ENCODE results near the gene XPO4. TPM values are rescaled to one million over a fixed set of nuclear protein-coding genes. Genes with fewer than 3 reads are reported as not detected.

The XPO4 gene
- total RNA-seq, 1 experiment from 2014 or later, result 34.1 TPM

DNA sequence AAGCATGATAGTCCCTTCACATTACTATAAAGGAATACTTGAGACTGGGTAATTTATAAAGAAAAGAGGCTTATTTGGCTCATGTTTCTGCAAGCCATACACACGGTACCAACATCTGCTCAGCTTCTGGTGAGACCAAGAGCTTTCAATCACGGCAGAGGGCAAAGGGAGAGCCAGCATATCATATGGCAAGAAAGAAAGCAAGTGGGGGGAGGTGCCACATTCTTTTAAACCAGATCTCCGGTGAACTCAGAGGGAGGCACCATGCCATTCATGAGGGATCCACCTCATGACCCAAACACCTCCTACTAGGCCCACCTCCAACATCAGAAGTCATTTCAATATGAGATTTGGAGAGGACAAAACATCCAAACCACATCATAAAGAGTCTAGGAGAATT, 20.3 kb downstream of the XPO4 start:
- Mint-ChIP-seq H3K36me3 (ENCODE audit: insufficient read depth in 1 of 3, low read depth in 3 of 3) (peaks cover 1 to 8% (median 2%) of the 10 kb centered on the region in 3 experiments; a peak in 6 of 7 replicates), H3K4me1 (peaks cover 36 to 39% of the 10 kb centered on the region in 2 experiments), H3K4me3 (peak overlapping the region in 1 of 2 experiments; percentile 60; a peak in 3 of 5 replicates), H3K27ac (peak overlapping the region; percentile 42 to 92 (median 82); a peak in 5 of 7 replicates), H3K9me3 (peaks cover 0 to 5% of the 10 kb centered on the region in 2 experiments; a peak in 1 of 5 replicates), H3K27me3 (ENCODE audit: low read depth) (no peaks in the 10 kb centered on the region; the same call in 1 of the 2 replicates)
- H4K5ac ChIP-seq (ENCODE audit: insufficient read length, low read depth, low read length), result no peak overlapping the region
- no CpG with 5 or more reads among the region's 3 CpGs for WGBS (ENCODE audit: extremely low coverage, insufficient read length, low lambda C conversion rate)
- H4K20me1 ChIP-seq (ENCODE audit: control insufficient read depth, insufficient read depth, insufficient read length), result no peaks in the 10 kb centered on the region
- no peak overlapping the region for H3K27ac ChIP-seq (ENCODE audit: insufficient read length, low read depth, low read length)
- H2BK5ac ChIP-seq (ENCODE audit: insufficient read length, low read length), result no peak overlapping the region
- no peak overlapping the region for H2BK120ac ChIP-seq (ENCODE audit: low read depth, low read length, poor library complexity, severe bottlenecking)
- no peaks in the 10 kb centered on the region for H3K23me2 ChIP-seq (ENCODE audit: insufficient read length, low read depth, low read length, poor library complexity, severe bottlenecking)
- no peaks in the 10 kb centered on the region for H3K79me1 ChIP-seq (ENCODE audit: insufficient read depth, low read depth, low read length, poor library complexity, severe bottlenecking)
- H3K4me1 ChIP-seq (ENCODE audit: insufficient read depth, low read length), result peaks cover 7% of the 10 kb centered on the region; the same call in 1 of the 2 replicates
- no peak overlapping the region for H3T11ph ChIP-seq (ENCODE audit: low read length)
- no peak overlapping the region for H3K23ac ChIP-seq (ENCODE audit: insufficient read length, low read depth, low read length)
- H2AK5ac ChIP-seq (ENCODE audit: insufficient read length, low read length), result no peak overlapping the region
- H3K4me2 ChIP-seq (ENCODE audit: insufficient read depth, insufficient read length, low read length), result no peak overlapping the region
- TF ChIP-seq, protein P1, sequence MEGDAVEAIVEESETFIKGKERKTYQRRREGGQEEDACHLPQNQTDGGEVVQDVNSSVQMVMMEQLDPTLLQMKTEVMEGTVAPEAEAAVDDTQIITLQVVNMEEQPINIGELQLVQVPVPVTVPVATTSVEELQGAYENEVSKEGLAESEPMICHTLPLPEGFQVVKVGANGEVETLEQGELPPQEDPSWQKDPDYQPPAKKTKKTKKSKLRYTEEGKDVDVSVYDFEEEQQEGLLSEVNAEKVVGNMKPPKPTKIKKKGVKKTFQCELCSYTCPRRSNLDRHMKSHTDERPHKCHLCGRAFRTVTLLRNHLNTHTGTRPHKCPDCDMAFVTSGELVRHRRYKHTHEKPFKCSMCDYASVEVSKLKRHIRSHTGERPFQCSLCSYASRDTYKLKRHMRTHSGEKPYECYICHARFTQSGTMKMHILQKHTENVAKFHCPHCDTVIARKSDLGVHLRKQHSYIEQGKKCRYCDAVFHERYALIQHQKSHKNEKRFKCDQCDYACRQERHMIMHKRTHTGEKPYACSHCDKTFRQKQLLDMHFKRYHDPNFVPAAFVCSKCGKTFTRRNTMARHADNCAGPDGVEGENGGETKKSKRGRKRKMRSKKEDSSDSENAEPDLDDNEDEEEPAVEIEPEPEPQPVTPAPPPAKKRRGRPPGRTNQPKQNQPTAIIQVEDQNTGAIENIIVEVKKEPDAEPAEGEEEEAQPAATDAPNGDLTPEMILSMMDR (conservative IDR thresholded peaks at IDR 0.05), result no peak
- no peak overlapping the region for H2BK12ac ChIP-seq (ENCODE audit: insufficient read length, low read depth, low read length)
- no peak overlapping the region for H3K9ac ChIP-seq (ENCODE audit: extremely low read depth, insufficient read length, low read length)
- H3K14ac ChIP-seq (ENCODE audit: insufficient read depth, low read length), result no peak overlapping the region
- H3K27me3 ChIP-seq (ENCODE audit: insufficient read depth, low read length), result no peaks in the 10 kb centered on the region
- no peaks in the 10 kb centered on the region for H3K9me3 ChIP-seq (ENCODE audit: control insufficient read depth, low read depth, low read length)
- no peak overlapping the region for H2BK20ac ChIP-seq (ENCODE audit: low read depth, low read length, poor library complexity, severe bottlenecking)
- DNase-seq, result peak; percentile 56
- H2AFZ ChIP-seq (ENCODE audit: low read length), result no peak overlapping the region
- H3K4ac ChIP-seq (ENCODE audit: low read depth, low read length), result no peak overlapping the region
- no peak overlapping the region for H3K56ac ChIP-seq (ENCODE audit: insufficient read length, low read depth, low read length)
- H3K79me2 ChIP-seq (ENCODE audit: insufficient read depth, low read length), result peaks cover 35% of the 10 kb centered on the region; the same call in 1 of the 2 replicates
- no peak overlapping the region for H4K8ac ChIP-seq (replicated peaks; ENCODE audit: insufficient read length, low read depth, low read length)
- H2BK15ac ChIP-seq (ENCODE audit: low read depth, low read length), result no peak overlapping the region
- H3K18ac ChIP-seq (ENCODE audit: insufficient read length, low read depth, low read length), result no peak overlapping the region
- H4K91ac ChIP-seq (ENCODE audit: insufficient read length, low read depth, low read length), result no peak overlapping the region

All from H9 (cell line).